GM12873 (cell line): ENCODE measurements around the gene GLRX5.

Experiments used
- CTCF ChIP-seq: IDR thresholded peaks from 2 replicates; pipeline ENCODE4 v1.5.1; 2012; ENCODE audit warnings: low read depth, mild to moderate bottlenecking, moderate library complexity, low read length, control low read depth; ENCODE audit not compliant: insufficient read depth; ENCODE audit errors: missing control alignments

GLRX5 gene

GRCh38 chr14:95495538-95496025, 39.3 kb upstream of the GLRX5 start:
- no peak for TF ChIP-seq CTCF

GRCh38 chr14:95496111-95496681, 38.7 kb upstream of the GLRX5 start:
- no peak for TF ChIP-seq CTCF

GRCh38 chr14:95496690-95497259, 38.1 kb upstream of the GLRX5 start:
- TF ChIP-seq CTCF: no peak

- no peak for TF ChIP-seq CTCF
Measured at GRCh38 chr14:95497561-95498011, 37.3 kb upstream of the GLRX5 start.

- TF ChIP-seq CTCF: no peak
Measured at GRCh38 chr14:95498622-95499353, 36.1 kb upstream of the GLRX5 start.

- no peak for TF ChIP-seq CTCF
Measured at GRCh38 chr14:95499354-95499750, 35.5 kb upstream of the GLRX5 start.

- no peak for TF ChIP-seq CTCF
Measured at GRCh38 chr14:95500201-95500681, 34.6 kb upstream of the GLRX5 start.
